Measurements from ENCODE around the gene ING4.

- TF ChIP-seq CTCF (conservative IDR thresholded peaks at IDR 0.05), result no peak
- TF ChIP-seq ZFX (IDR thresholded peaks at IDR 0.05), result no peak
Measured at GRCh38 chr12:6638305-6638704, 24.6 kb downstream of the ING4 start.

All from C4-2B (cell line).